NCI-H2227 (cell line): ENCODE results near the gene TMEM235.

Experiments used
- DNase-seq: peaks from one replicate; lab custom pipeline; 2025; ENCODE audit not compliant: unreplicated experiment; lab: John Stamatoyannopoulos, UW

TMEM235 gene

GRCh38 chr17:78253946-78254672, 22.7 kb downstream of the TMEM235 start:
- peak; percentile 96 for DNase-seq

DNA sequence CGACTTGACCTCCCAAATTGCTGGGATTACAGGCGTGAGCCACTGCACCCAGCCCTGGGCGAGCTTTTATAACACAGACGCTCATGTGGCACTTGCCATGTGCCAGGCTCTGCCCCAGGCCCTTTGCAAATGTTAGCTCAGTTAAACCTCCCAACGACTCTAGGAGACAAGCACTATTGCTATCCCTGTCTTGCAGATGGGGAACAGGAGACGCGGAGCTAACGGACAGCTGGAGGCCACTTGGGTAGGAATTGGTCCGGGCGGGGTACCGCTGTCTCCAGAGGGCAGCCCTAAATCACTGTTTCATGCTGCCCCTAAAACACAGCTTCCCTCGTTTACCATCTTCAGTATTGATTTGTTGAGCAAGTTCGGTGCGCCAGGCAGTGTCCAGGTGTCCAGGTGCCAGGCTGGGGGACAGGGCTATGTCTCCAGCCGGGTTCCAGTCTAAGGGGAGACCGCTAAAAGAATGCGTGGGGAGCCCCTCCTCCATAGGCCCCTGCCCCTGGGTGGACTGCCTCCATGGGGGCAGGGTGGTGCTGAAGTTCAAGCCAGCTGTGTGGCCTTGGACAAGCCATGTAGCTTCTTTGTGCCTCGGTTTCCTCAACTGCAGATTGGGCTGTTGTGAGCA, 23.7 kb downstream of the TMEM235 start:
- no peak for DNase-seq

DNA sequence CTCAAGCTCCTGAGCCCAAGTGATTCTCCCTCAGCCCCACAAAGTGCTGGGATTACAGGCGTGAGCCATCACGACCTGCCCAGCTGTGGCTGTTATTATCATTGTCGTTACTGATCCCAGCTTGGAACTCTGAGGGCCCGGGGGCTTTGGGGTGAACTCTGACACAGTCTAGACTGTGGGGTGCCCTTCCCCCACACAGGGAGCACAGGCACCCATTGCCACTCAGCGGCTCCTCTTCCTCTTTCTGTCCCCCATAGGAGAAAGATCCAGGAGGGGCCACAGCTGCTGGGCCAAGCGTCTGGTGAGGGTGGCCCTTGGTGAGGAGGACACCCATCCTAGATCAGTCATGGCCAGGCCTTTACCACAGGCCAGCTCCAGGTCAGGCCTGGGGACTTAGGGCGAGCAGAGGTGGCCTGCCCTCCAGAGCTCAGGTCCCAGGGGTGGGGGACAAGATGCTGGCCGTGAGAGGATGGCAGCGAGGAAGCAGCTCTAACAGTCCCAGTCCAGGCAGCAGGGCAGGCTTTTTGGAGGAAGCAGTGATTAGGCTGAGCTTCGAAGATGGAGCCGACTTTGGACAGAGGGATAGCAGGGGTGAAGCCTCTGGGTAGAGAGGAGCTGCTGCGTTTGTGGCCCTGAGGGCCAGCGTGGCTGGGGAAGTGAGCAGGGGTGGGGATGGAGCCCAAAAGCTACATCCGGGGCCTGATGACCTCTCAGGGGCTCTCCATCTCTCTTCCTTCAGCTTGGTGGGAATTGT, 24.7 kb downstream of the TMEM235 start:
- no peak for DNase-seq

DNA sequence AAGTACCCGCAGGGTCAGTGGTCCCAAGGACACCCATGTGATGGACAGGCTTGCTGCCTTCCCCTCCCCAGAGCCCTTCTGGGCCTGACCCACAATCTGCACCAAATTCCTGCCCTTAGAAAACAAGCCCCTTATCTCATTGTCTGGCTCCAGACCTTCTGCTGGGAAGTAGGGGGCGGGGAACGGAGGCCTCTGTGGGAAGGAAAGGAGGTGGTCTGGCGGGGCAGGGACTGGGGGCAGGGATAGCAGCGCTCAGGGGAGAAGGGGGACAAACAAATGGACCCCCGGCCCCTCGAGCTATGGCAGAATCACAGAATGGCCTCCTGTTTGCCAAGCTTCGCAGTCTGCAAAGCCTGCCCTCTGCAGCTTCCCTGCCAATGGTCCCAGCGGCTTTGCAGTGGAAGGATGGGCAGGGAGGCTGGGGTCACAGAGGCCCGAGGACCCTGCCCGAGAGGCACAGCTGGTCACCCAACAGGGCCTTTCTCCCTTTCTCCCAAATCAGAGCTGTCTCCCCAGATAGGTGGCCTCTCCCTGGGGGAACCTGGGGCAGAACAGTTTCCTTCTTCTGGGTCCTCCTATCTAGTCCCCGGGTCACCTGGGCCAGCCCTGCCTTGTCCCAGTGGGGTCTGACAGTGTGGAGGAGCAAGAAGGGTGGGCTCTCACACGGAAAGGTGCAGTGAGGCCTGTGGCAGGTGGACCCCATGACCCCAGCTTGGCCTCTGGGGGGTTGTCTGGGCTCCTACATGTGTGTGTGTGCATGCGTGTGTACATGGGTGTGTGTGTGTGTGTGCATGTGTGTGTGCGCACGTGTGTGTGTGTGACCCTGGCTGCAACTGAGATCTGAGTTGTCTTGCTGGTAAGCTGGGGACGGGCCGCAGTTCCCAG, 25.5 kb downstream of the TMEM235 start:
- no peak for DNase-seq

DNA sequence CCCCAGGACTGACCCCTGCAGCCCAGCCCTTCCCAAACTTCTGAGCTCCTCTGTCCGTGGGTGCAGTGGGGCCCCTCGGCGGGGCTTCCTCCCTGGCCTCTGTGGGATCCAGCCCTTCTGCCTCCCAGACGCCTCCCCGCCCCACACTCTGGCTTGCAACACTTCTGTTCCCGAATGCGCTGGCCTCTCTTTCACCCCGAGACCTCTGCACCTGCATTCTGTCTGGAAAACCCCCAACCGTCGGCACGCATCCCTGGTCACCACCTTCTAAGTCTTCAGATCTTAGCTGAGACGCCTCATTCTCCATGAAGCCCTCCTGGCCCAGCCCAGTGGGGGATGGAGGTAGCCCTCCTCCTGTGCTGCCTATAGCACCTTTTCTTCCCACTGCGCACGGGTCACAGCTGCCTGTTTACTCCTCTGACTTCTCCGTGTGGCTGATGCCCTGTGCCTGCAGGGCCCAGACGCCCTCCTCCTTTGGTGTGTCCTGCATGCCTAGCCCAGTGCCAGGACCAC, 26.4 kb downstream of the TMEM235 start:
- no peak for DNase-seq

- DNase-seq, result no peak
Observed at GRCh38 chr17:78258323-78259191, 27.1 kb downstream of the TMEM235 start.

- no peak for DNase-seq
Observed at GRCh38 chr17:78259192-78259554, 27.7 kb downstream of the TMEM235 start.

- DNase-seq, result no peak
Observed at GRCh38 chr17:78263063-78263735, 31.8 kb downstream of the TMEM235 start.

DNA sequence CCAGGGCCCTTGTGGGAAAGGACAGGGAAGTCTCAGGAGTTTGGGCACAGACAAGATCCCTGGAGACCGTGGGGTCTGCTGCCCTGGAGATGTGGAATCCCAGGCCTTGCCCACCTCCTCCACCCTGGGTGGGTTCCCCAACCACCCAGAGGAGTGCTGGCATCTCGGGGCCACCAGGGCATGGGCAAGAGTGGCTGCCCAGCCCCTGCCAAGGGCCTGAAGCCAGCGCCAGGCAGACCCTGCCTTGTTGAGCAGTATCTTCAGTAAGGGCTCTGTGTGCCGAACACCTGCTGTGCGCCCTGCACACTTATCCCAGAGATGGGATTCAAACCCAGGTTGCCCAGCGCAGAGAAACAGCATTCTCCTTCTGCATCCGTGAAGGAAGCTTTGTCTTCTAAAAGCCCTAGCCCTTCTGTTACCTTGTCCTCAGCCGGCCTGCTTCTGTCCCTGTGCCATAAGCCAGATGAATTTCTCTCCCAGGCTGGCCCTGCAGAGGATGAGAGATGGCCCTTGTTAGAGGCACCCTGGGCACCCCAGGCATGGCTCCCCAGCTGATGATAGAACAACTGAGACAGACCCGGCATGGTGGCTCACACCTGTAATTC, 32.4 kb downstream of the TMEM235 start:
- no peak for DNase-seq

- DNase-seq, result no peak
Observed at GRCh38 chr17:78264590-78264989, 33.2 kb downstream of the TMEM235 start.

DNA sequence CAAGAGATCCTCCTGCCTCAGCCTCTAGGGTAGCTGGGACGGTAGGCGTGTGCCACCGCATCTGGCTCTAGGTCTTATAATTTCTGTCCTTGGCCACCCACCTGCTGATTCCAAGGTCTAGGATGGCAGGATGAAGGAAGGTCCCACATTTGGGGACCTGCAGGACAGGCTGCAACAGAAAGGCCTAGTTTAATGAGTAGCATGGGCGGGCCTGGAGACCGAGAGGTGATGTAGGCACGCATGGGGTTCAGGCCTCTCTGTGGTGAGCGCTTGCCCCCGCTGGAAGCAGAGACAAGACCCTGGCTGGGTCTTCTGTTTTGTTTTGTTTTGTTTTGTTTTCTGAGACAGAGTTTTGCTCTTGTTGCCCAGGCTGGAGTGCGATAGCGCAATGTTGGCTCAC, 33.7 kb downstream of the TMEM235 start:
- DNase-seq, result no peak

DNA sequence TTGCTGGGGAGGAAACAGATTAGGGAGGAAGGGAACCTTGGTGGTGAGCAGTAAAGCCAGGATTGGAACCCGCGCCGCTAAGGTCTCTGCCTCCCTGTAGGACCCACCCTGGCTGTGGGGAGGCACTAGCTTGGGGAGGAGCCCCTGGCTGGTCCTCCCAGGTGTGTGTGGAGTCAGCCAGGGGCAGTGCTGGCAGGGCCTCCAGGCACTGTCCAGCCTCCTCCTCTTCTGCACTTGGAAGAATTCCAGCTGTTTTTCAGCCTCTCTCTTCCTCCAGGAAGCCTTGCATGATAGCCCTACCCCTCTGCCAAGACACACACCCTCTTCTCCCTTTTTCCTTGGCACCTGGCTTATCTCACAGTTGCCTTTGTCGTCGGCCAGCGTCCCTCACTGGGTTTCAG, 34.8 kb downstream of the TMEM235 start:
- DNase-seq, result no peak

DNA sequence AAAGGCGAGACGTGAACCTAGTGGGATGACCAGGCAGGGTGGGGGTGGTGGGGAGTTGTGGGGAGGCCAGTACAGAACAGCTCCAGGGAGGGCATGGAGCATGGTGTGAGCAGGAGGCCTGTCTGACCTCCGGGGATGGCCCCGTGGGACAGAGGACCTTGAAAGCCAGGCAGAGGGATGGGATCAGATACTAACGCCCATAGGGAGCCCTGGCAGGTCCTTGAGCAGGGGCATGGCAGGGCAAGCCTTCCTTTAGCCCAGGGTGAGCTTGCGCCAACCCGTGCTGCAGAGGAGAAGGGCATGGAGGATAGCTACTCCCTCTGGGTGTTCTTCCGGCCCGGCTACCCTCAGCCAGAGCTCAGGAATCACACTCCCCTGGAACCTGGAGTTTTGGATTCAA, 35.3 kb downstream of the TMEM235 start:
- no peak for DNase-seq

GRCh38 chr17:78267253-78268073, 36.0 kb downstream of the TMEM235 start:
- DNase-seq, result no peak

GRCh38 chr17:78268191-78268874, 36.9 kb downstream of the TMEM235 start:
- no peak for DNase-seq

- DNase-seq, result peak; percentile 88
Observed at GRCh38 chr17:78268951-78269905, 37.8 kb downstream of the TMEM235 start.
